ENCODE data around the gene GMDS. TPM values are rescaled to one million over a fixed set of nuclear protein-coding genes. Genes with fewer than 3 reads are reported as not detected.
A peak's percentile ranks its signal among the peaks of the same experiment; 100 is the strongest.

The GMDS gene
- total and polyA plus RNA-seq, 2 of the 13 experiments (the other 11 are each of a cell fraction or from before 2014, with no cell fraction given) = 64.4 to 112 TPM

GRCh38 chr6:2245103-2245876, at the start of gene GMDS (continued):
- TF ChIP-seq NFE2 (CRISPR knock-in tag; IDR thresholded peaks at IDR 0.05) (no peak), NCOA2 (CRISPR knock-in tag; IDR thresholded peaks at IDR 0.05) (peak; percentile 5; the same call in 1 of the 2 replicates), SNAPC2 (CRISPR knock-in tag; IDR thresholded peaks at IDR 0.05) (0 out of 2 replicates have a peak, but pooled peaks have one; percentile 35), ZFP1 (CRISPR knock-in tag; IDR thresholded peaks at IDR 0.05) (no peak), GATAD2A (CRISPR knock-in tag; IDR thresholded peaks at IDR 0.05) (peak; percentile 12; the same call in 1 of the 2 replicates), ZFP62 (CRISPR knock-in tag; IDR thresholded peaks at IDR 0.05) (no peak), PHB2 (IDR thresholded peaks at IDR 0.05; ENCODE audit: partially characterized antibody) (no peak), ZNF512B (CRISPR knock-in tag; IDR thresholded peaks at IDR 0.05; ENCODE audit: borderline replicate concordance) (peak; percentile 62; the same call in 1 of the 2 replicates), TRAFD1 (CRISPR knock-in tag; IDR thresholded peaks at IDR 0.05; ENCODE audit: borderline replicate concordance) (no peak), ZSCAN21 (CRISPR knock-in tag; IDR thresholded peaks at IDR 0.05; ENCODE audit: borderline replicate concordance) (peak; percentile 93), ZNF503 (CRISPR knock-in tag; IDR thresholded peaks at IDR 0.05) (peak; percentile 58; the same call in 1 of the 2 replicates), TEAD2 (CRISPR knock-in tag; IDR thresholded peaks at IDR 0.05) (0 out of 2 replicates have a peak, but pooled peaks have one; percentile 47), ZNF317 (CRISPR knock-in tag; IDR thresholded peaks at IDR 0.05) (no peak; the same call in 1 of the 2 replicates), FOXA3 (CRISPR knock-in tag; IDR thresholded peaks at IDR 0.05) (0 out of 2 replicates have a peak, but pooled peaks have one; percentile 6), ZNF660 (CRISPR knock-in tag; IDR thresholded peaks at IDR 0.05; ENCODE audit: borderline replicate concordance, low read depth) (no peak), DNMT3B (CRISPR knock-in tag; conservative IDR thresholded peaks at IDR 0.05) (no peak), ZFX (CRISPR knock-in tag; IDR thresholded peaks at IDR 0.05; ENCODE audit: low read depth) (peak; percentile 76), NAIF1 (CRISPR knock-in tag; IDR thresholded peaks at IDR 0.05; ENCODE audit: borderline replicate concordance) (no peak), ZNF850 (CRISPR knock-in tag; conservative IDR thresholded peaks at IDR 0.05) (no peak), ATF4 (CRISPR knock-in tag; IDR thresholded peaks at IDR 0.05) (peak in 1 of 2 experiments; percentile 61; a peak in 1 of 4 replicates), ASH2L (IDR thresholded peaks at IDR 0.05; ENCODE audit: insufficient read length, low read depth, low read length) (peak; percentile 78), ZNF10 (CRISPR knock-in tag; IDR thresholded peaks at IDR 0.05; ENCODE audit: borderline replicate concordance, low read depth) (no peak), YEATS4 (CRISPR knock-in tag; IDR thresholded peaks at IDR 0.05; ENCODE audit: borderline replicate concordance) (peak; percentile 94)
